Measurements from ENCODE around the gene FURIN. TPM values are rescaled to one million over a fixed set of nuclear protein-coding genes. Genes with fewer than 3 reads are reported as not detected.
"Not testable (repeated sequence)": the region's sequence is repeated elsewhere in the genome, so short reads cannot be mapped to it uniquely, and the experiment has no call there.

Gene FURIN
- total RNA-seq, 5 donors from 2014 or later (not counting 1 experiment from before 2014, with no cell fraction given) = 52.8 to 74.0 (median 61.4) TPM

- ATAC-seq (replicated peaks in 1 of 4) = not testable (repeated sequence)
Measured at GRCh38 chr15:90874986-90875385, 6.6 kb downstream of the FURIN start.

GRCh38 chr15:90875549-90875981 lies 7.2 kb downstream of the FURIN start:
- DNase-seq = no peak
- peaks cover 16 to 28% (median 27%) of the 10 kb centered on the region in 3 donors for H3K4me1 Mint-ChIP-seq
- H3K9me3 ChIP-seq = no peaks in the 10 kb centered on the region
- no peak for ATAC-seq (replicated peaks in 1 of 4)
- H3K27me3 Mint-ChIP-seq = no peaks in the 10 kb centered on the region
- ChIA-PET POLR2A (interaction anchor here in 1 of 2 donors (0.5 kb wide), 2 partner anchors 24 to 286 kb away, joined by 6 to 7 read pairs; no protein-coding TSS in a partner anchor), CTCF (no interaction called here)
- H3K4me3 Mint-ChIP-seq = no peak overlapping the region
- 89% methylated on average over 7 of the region's 12 CpGs for WGBS (ENCODE audit: insufficient coverage)
- peaks cover 7 to 30% of the 10 kb centered on the region in 2 experiments for H3K4me1 ChIP-seq (ENCODE audit: control insufficient read depth in 1 of 2, extremely low read depth in 1 of 2, insufficient read depth in 2 of 2, low read length in 2 of 2)
- no peak overlapping the region for H3K27ac ChIP-seq (ENCODE audit: low read length)
- H3K4me3 ChIP-seq (ENCODE audit: control insufficient read depth in 1 of 2, extremely low read depth in 1 of 2, low read length in 1 of 2) = no peak overlapping the region
- H3K27ac Mint-ChIP-seq = no peak overlapping the region
- peaks cover 27% of the 10 kb centered on the region for H3K36me3 Mint-ChIP-seq
- no peaks in the 10 kb centered on the region for H3K27me3 ChIP-seq (replicated peaks in 1 of 2; ENCODE audit: control insufficient read depth in 2 of 2, extremely low read depth in 1 of 2, insufficient read depth in 2 of 2, low read length in 1 of 2)
- H3K36me3 ChIP-seq (ENCODE audit: control insufficient read depth in 2 of 2, extremely low read depth in 1 of 2, insufficient read depth in 1 of 2, low read length in 1 of 2) = peaks cover 22 to 34% of the 10 kb centered on the region in 2 donors
- H3K9me3 Mint-ChIP-seq = no peaks in the 10 kb centered on the region

More at GRCh38 chr15:90874986-90875385, 6.6 kb downstream of the FURIN start:
- DNase-seq; H3K4me3 ChIP-seq (ENCODE audit: control insufficient read depth in 1 of 2, extremely low read depth in 1 of 2, low read length in 1 of 2); POLR2A ChIA-PET; H3K27ac ChIP-seq (ENCODE audit: low read length); H3K9me3 Mint-ChIP-seq; CTCF ChIA-PET; H3K4me3 Mint-ChIP-seq; H3K27me3 Mint-ChIP-seq; H3K9me3 ChIP-seq; H3K27me3 ChIP-seq (replicated peaks in 1 of 2; ENCODE audit: control insufficient read depth in 2 of 2, extremely low read depth in 1 of 2, insufficient read depth in 2 of 2, low read length in 1 of 2): not testable (repeated sequence)
- Mint-ChIP-seq H3K27ac (peak overlapping the region in 1 of 2 donors; percentile 55), H3K36me3 (peaks cover 24% of the 10 kb centered on the region), H3K4me1 (peaks cover 22 to 34% (median 33%) of the 10 kb centered on the region in 3 donors)
- peaks cover 22 to 29% of the 10 kb centered on the region in 2 donors for H3K36me3 ChIP-seq (ENCODE audit: control insufficient read depth in 2 of 2, extremely low read depth in 1 of 2, insufficient read depth in 1 of 2, low read length in 1 of 2)
- 91% methylated on average over 4 of the region's 9 CpGs for WGBS (ENCODE audit: insufficient coverage)
- peaks cover 11 to 36% of the 10 kb centered on the region in 2 experiments for H3K4me1 ChIP-seq (ENCODE audit: control insufficient read depth in 1 of 2, extremely low read depth in 1 of 2, insufficient read depth in 2 of 2, low read length in 2 of 2)

GRCh38 chr15:90876046-90876445 lies 7.7 kb downstream of the FURIN start:
- no peak overlapping the region for H3K27ac Mint-ChIP-seq
- CTCF ChIA-PET = no interaction called here
- H3K27ac ChIP-seq (ENCODE audit: low read length) = no peak overlapping the region

GRCh38 chr15:90876512-90877170 lies 8.3 kb downstream of the FURIN start:
- no peaks in the 10 kb centered on the region for H3K27me3 Mint-ChIP-seq
- peaks cover 30% of the 10 kb centered on the region for H3K36me3 Mint-ChIP-seq
- H3K4me1 ChIP-seq (ENCODE audit: control insufficient read depth in 1 of 2, extremely low read depth in 1 of 2, insufficient read depth in 2 of 2, low read length in 2 of 2) = peaks cover 4 to 24% of the 10 kb centered on the region in 2 experiments
- WGBS (ENCODE audit: insufficient coverage) = 96% methylated on average over 9 of the region's 15 CpGs
- DNase-seq (no peak), ATAC-seq (replicated peaks in 1 of 4) (no peak)
- H3K4me1 Mint-ChIP-seq = peaks cover 12 to 24% (median 22%) of the 10 kb centered on the region in 3 donors
- H3K27ac Mint-ChIP-seq = no peak overlapping the region
- no peaks in the 10 kb centered on the region for H3K27me3 ChIP-seq (replicated peaks in 1 of 2; ENCODE audit: control insufficient read depth in 2 of 2, extremely low read depth in 1 of 2, insufficient read depth in 2 of 2, low read length in 1 of 2)
- ChIA-PET CTCF (no interaction called here), POLR2A (no interaction called here)
- peaks cover 23 to 42% of the 10 kb centered on the region in 2 donors for H3K36me3 ChIP-seq (ENCODE audit: control insufficient read depth in 2 of 2, extremely low read depth in 1 of 2, insufficient read depth in 1 of 2, low read length in 1 of 2)
- H3K9me3 ChIP-seq = no peaks in the 10 kb centered on the region
- no peaks in the 10 kb centered on the region for H3K9me3 Mint-ChIP-seq
- no peak overlapping the region for H3K27ac ChIP-seq (ENCODE audit: low read length)
- no peak overlapping the region for H3K4me3 ChIP-seq (ENCODE audit: control insufficient read depth in 1 of 2, extremely low read depth in 1 of 2, low read length in 1 of 2)
- no peak overlapping the region for H3K4me3 Mint-ChIP-seq

More at GRCh38 chr15:90876046-90876445, 7.7 kb downstream of the FURIN start:
- H3K9me3 Mint-ChIP-seq = no peaks in the 10 kb centered on the region
- Histone ChIP-seq H3K36me3 (ENCODE audit: control insufficient read depth in 2 of 2, extremely low read depth in 1 of 2, insufficient read depth in 1 of 2, low read length in 1 of 2) (peaks cover 22 to 39% of the 10 kb centered on the region in 2 donors), H3K4me3 (ENCODE audit: control insufficient read depth in 1 of 2, extremely low read depth in 1 of 2, low read length in 1 of 2) (no peak overlapping the region), H3K27me3 (replicated peaks in 1 of 2; ENCODE audit: control insufficient read depth in 2 of 2, extremely low read depth in 1 of 2, insufficient read depth in 2 of 2, low read length in 1 of 2) (no peaks in the 10 kb centered on the region), H3K9me3 (no peaks in the 10 kb centered on the region), H3K4me1 (ENCODE audit: control insufficient read depth in 1 of 2, extremely low read depth in 1 of 2, insufficient read depth in 2 of 2, low read length in 2 of 2) (peaks cover 4 to 25% of the 10 kb centered on the region in 2 experiments)
- ATAC-seq (replicated peaks in 1 of 4) = no peak
- H3K36me3 Mint-ChIP-seq = peaks cover 30% of the 10 kb centered on the region
- peaks cover 12 to 24% (median 22%) of the 10 kb centered on the region in 3 donors for H3K4me1 Mint-ChIP-seq
- DNase-seq = no peak
- POLR2A ChIA-PET = interaction anchor here in 1 of 2 donors (0.5 kb wide), 1 partner anchor 287 kb away, joined by 7 read pairs; no protein-coding TSS in a partner anchor
- no peaks in the 10 kb centered on the region for H3K27me3 Mint-ChIP-seq
- 95% methylated on average over 19 of the region's 20 CpGs for WGBS (ENCODE audit: insufficient coverage)
- H3K4me3 Mint-ChIP-seq = no peak overlapping the region

GRCh38 chr15:90877315-90877714 lies 8.9 kb downstream of the FURIN start:
- Histone ChIP-seq H3K36me3 (ENCODE audit: control insufficient read depth in 2 of 2, extremely low read depth in 1 of 2, insufficient read depth in 1 of 2, low read length in 1 of 2) (peaks cover 27 to 42% of the 10 kb centered on the region in 2 donors), H3K9me3 (no peaks in the 10 kb centered on the region), H3K27me3 (replicated peaks in 1 of 2; ENCODE audit: control insufficient read depth in 2 of 2, extremely low read depth in 1 of 2, insufficient read depth in 2 of 2, low read length in 1 of 2) (no peaks in the 10 kb centered on the region), H3K4me1 (ENCODE audit: control insufficient read depth in 1 of 2, extremely low read depth in 1 of 2, insufficient read depth in 2 of 2, low read length in 2 of 2) (peaks cover 4 to 22% of the 10 kb centered on the region in 2 experiments), H3K4me3 (ENCODE audit: control insufficient read depth in 1 of 2, extremely low read depth in 1 of 2, low read length in 1 of 2) (no peak overlapping the region), H3K27ac (ENCODE audit: low read length) (no peak overlapping the region)
- Mint-ChIP-seq H3K9me3 (no peaks in the 10 kb centered on the region), H3K36me3 (peaks cover 30% of the 10 kb centered on the region), H3K27ac (no peak overlapping the region), H3K4me1 (peaks cover 10 to 21% (median 21%) of the 10 kb centered on the region in 3 donors), H3K4me3 (no peak overlapping the region), H3K27me3 (no peaks in the 10 kb centered on the region)
- POLR2A ChIA-PET = no interaction called here
- CTCF ChIA-PET = no interaction called here
- DNase-seq (no peak), ATAC-seq (replicated peaks in 1 of 4) (no peak)
- 88% methylated on average over 9 of the region's 14 CpGs for WGBS (ENCODE audit: insufficient coverage)

- no peak overlapping the region for H3K4me3 Mint-ChIP-seq
- no peak for DNase-seq
- Histone ChIP-seq H3K9me3 (no peaks in the 10 kb centered on the region), H3K4me1 (ENCODE audit: control insufficient read depth in 1 of 2, extremely low read depth in 1 of 2, insufficient read depth in 2 of 2, low read length in 2 of 2) (peaks cover 0 to 15% of the 10 kb centered on the region in 2 experiments), H3K4me3 (ENCODE audit: control insufficient read depth in 1 of 2, extremely low read depth in 1 of 2, low read length in 1 of 2) (no peak overlapping the region), H3K27ac (ENCODE audit: low read length) (no peak overlapping the region), H3K27me3 (replicated peaks in 1 of 2; ENCODE audit: control insufficient read depth in 2 of 2, extremely low read depth in 1 of 2, insufficient read depth in 2 of 2, low read length in 1 of 2) (no peaks in the 10 kb centered on the region), H3K36me3 (ENCODE audit: control insufficient read depth in 2 of 2, extremely low read depth in 1 of 2, insufficient read depth in 1 of 2, low read length in 1 of 2) (peaks cover 27 to 42% of the 10 kb centered on the region in 2 donors)
- no peaks in the 10 kb centered on the region for H3K9me3 Mint-ChIP-seq
- ATAC-seq (replicated peaks in 1 of 4) = no peak
- peaks cover 3 to 15% (median 14%) of the 10 kb centered on the region in 3 donors for H3K4me1 Mint-ChIP-seq
- no peak overlapping the region for H3K27ac Mint-ChIP-seq
- POLR2A ChIA-PET = no interaction called here
- CTCF ChIA-PET = no interaction called here
- 100% methylated on average over 3 of the region's 14 CpGs for WGBS (ENCODE audit: insufficient coverage)
- H3K36me3 Mint-ChIP-seq = peaks cover 30% of the 10 kb centered on the region
- H3K27me3 Mint-ChIP-seq = no peaks in the 10 kb centered on the region
Measured at GRCh38 chr15:90877996-90878395, 9.6 kb downstream of the FURIN start.
